Endothelial cell (in vitro differentiated cells): ENCODE measurements around the gene WDFY4. TPM values are rescaled to one million over a fixed set of nuclear protein-coding genes. Genes with fewer than 3 reads are reported as not detected.

Experiments used
- DNase-seq: peaks from one replicate; pipeline ENCODE4 v3.0.0; 2021; ENCODE audit warnings: low spot score
- H3K27ac Mint-ChIP-seq: one replicate; pipeline ENCODE4 v1.8.0; 2021; ENCODE audit warnings: mixed read lengths, inconsistent platforms; ENCODE audit not compliant: unreplicated experiment
- H3K27me3 Mint-ChIP-seq: one replicate; pipeline ENCODE4 v1.8.0; 2021; ENCODE audit warnings: mild to moderate bottlenecking, moderate library complexity, mixed read lengths, inconsistent platforms; ENCODE audit not compliant: unreplicated experiment
- H3K36me3 Mint-ChIP-seq: one replicate; pipeline ENCODE4 v1.8.0; 2021; ENCODE audit warnings: mild to moderate bottlenecking, low read depth, mixed read lengths, inconsistent platforms; ENCODE audit not compliant: unreplicated experiment
- H3K4me1 Mint-ChIP-seq: one replicate; pipeline ENCODE4 v1.8.0; 2021; ENCODE audit warnings: mild to moderate bottlenecking, mixed read lengths, inconsistent platforms; ENCODE audit not compliant: unreplicated experiment
- H3K4me3 Mint-ChIP-seq: one replicate; pipeline ENCODE4 v1.8.0; 2021; ENCODE audit warnings: mild to moderate bottlenecking, mixed read lengths, inconsistent platforms; ENCODE audit not compliant: unreplicated experiment
- H3K9me3 Mint-ChIP-seq: one replicate; pipeline ENCODE4 v1.8.0; 2021; ENCODE audit warnings: mixed read lengths, inconsistent platforms; ENCODE audit not compliant: unreplicated experiment
- CTCF ChIP-seq: fragments of 200-600 bp; sonication (generic); IDR thresholded peaks from one replicate; pipeline ENCODE4 v1.5.0; 2021; ENCODE audit warnings: antibody characterized with exemption; ENCODE audit not compliant: unreplicated experiment
- total RNA-seq: library from RNA; stranded (reverse); fragmentation: NEBNext Ultra II Directional; extraction: Animal tissue kit (Norgen Biotek cat#: 25700); gene quantifications from one replicate; pipeline ENCODE4 v1.2.1, GENCODE V29; 2021; ENCODE audit not compliant: unreplicated experiment

The WDFY4 gene
- total RNA-seq, 1 donor from 2014 or later: 0.54 TPM

GRCh38 chr10:48872234-48872633 lies 187.6 kb downstream of the WDFY4 start:
- no peaks in the 10 kb centered on the region for H3K27me3 Mint-ChIP-seq
- DNase-seq: no peak

GRCh38 chr10:48878091-48878490 lies 193.4 kb downstream of the WDFY4 start:
- Mint-ChIP-seq H3K36me3 (no peaks in the 10 kb centered on the region), H3K4me1 (no peaks in the 10 kb centered on the region), H3K27ac (no peak overlapping the region), H3K9me3 (no peaks in the 10 kb centered on the region), H3K27me3 (peaks cover 4% of the 10 kb centered on the region), H3K4me3 (no peak overlapping the region)
- no peak for TF ChIP-seq CTCF
- no peak for DNase-seq

More at GRCh38 chr10:48872234-48872633, 187.6 kb downstream of the WDFY4 start:
- H3K4me1 Mint-ChIP-seq: no peaks in the 10 kb centered on the region
- H3K27ac Mint-ChIP-seq: no peak overlapping the region
- H3K36me3 Mint-ChIP-seq: no peaks in the 10 kb centered on the region
- no peaks in the 10 kb centered on the region for H3K9me3 Mint-ChIP-seq
- TF ChIP-seq CTCF: no peak
- H3K4me3 Mint-ChIP-seq: no peak overlapping the region

DNA sequence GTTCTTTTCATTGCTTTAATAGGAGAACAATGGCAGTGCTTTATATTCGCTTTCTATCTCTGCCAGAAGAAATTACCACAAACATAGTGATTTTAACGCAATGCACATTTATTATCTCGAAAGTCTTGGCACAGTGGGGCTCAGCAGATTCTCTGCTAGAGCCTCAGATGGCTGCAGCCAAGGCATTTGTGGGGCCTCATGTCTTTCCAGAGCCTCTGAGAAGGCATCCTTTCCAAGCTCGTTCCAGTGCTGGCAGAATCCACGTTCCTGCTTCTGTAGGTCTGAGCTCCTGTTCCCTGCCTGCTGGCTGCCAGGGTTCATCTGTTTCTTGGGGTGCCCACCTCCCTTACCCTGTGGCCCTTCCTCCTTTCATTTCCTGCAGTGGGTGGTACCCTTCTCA lies 194.8 kb downstream of the WDFY4 start:
- no peaks in the 10 kb centered on the region for H3K36me3 Mint-ChIP-seq
- DNase-seq: no peak
- H3K27me3 Mint-ChIP-seq: peaks cover 6% of the 10 kb centered on the region
- peaks cover 3% of the 10 kb centered on the region for H3K4me1 Mint-ChIP-seq
- no peak overlapping the region for H3K4me3 Mint-ChIP-seq
- no peaks in the 10 kb centered on the region for H3K9me3 Mint-ChIP-seq
- no peak overlapping the region for H3K27ac Mint-ChIP-seq
- no peak for TF ChIP-seq CTCF

DNA sequence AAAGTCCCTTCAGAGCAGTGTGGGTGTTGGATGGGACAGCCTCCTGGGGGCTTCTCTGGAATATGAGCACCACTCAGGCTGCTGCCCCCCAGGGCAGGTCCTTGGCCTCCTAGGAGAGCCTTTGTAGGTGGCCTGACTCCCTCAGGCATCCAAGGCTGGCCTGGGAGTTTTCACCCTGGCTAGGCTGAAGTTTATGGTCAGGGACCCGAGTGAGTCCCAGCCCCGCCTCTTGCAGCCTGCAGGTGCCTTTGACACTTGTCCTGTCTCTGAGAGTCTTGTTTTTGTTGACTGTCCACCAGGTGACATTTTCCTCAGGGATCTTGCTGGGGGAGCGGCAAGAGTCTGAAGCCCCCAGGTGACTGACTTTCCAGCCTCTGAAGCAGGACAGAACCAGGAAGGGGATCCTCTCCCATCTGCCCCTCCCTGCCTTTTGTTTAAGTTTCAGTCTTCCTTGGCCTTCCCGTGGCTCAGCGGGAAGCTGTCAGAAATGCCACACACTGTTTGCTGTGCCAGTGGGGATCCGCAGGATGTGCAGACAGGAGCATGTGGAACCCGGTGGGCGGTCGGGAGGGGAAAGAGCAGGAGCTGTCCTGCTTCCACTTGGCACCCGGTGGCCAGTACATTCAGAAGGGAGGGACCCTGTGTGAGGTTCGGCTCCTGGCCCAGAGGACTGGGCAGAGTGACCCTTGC lies 195.5 kb downstream of the WDFY4 start:
- peak; percentile 22 for DNase-seq
- TF ChIP-seq CTCF: no peak
- H3K4me1 Mint-ChIP-seq: peaks cover 7% of the 10 kb centered on the region

GRCh38 chr10:48881937-48882336 lies 197.3 kb downstream of the WDFY4 start:
- no peaks in the 10 kb centered on the region for H3K9me3 Mint-ChIP-seq
- H3K36me3 Mint-ChIP-seq: no peaks in the 10 kb centered on the region
- no peak for TF ChIP-seq CTCF
- no peak overlapping the region for H3K27ac Mint-ChIP-seq
- no peak for DNase-seq
- H3K4me1 Mint-ChIP-seq: peaks cover 7% of the 10 kb centered on the region
- H3K4me3 Mint-ChIP-seq: no peak overlapping the region
- peaks cover 7% of the 10 kb centered on the region for H3K27me3 Mint-ChIP-seq

More for the DNA sequence above, 195.5 kb downstream of the WDFY4 start:
- peaks cover 6% of the 10 kb centered on the region for H3K27me3 Mint-ChIP-seq
- no peaks in the 10 kb centered on the region for H3K36me3 Mint-ChIP-seq
- no peaks in the 10 kb centered on the region for H3K9me3 Mint-ChIP-seq
- H3K4me3 Mint-ChIP-seq: no peak overlapping the region
- H3K27ac Mint-ChIP-seq: no peak overlapping the region
